HG02759 (cell line): ENCODE data around the gene TLCD3B.

Experiments
- ATAC-seq: cut with Tn5 transposase; IDR thresholded peaks from one replicate; pipeline ENCODE4 v1.9.1; 2021; ENCODE audit warnings: mild to moderate bottlenecking, moderate library complexity; ENCODE audit not compliant: unreplicated experiment

TLCD3B gene

GRCh38 chr16:30006659-30007377 lies 24.3 kb downstream of the TLCD3B start:
- no peak for ATAC-seq

GRCh38 chr16:30006095-30006473 lies 25.0 kb downstream of the TLCD3B start:
- no peak for ATAC-seq

GRCh38 chr16:30005341-30006094 lies 25.6 kb downstream of the TLCD3B start:
- no peak for ATAC-seq

GRCh38 chr16:30004811-30005242 lies 26.2 kb downstream of the TLCD3B start:
- ATAC-seq, result no peak

- no peak for ATAC-seq
Measured at GRCh38 chr16:30004424-30004776, 26.7 kb downstream of the TLCD3B start.

GRCh38 chr16:30003670-30004423 lies 27.2 kb downstream of the TLCD3B start:
- no peak for ATAC-seq

GRCh38 chr16:30002614-30003346 lies 28.3 kb downstream of the TLCD3B start:
- no peak for ATAC-seq

GRCh38 chr16:30000735-30001631 lies 30.1 kb downstream of the TLCD3B start:
- no peak for ATAC-seq

GRCh38 chr16:29999605-30000004 lies 31.5 kb downstream of the TLCD3B start:
- no peak for ATAC-seq

- ATAC-seq, result no peak
Measured at GRCh38 chr16:29996766-29997250, 34.3 kb downstream of the TLCD3B start.

GRCh38 chr16:29995911-29996765 lies 34.9 kb downstream of the TLCD3B start, which contains the start of gene INO80E:
Gene INO80E, plus strand, starts transcription at chr16:29996241. Its CDS starts 70 bp downstream, at chr16:29996311.
- peak; percentile 93 for ATAC-seq

- ATAC-seq, result peak; percentile 62
Measured at GRCh38 chr16:29995324-29995910, 35.7 kb downstream of the TLCD3B start, which contains the start of gene HIRIP3. Gene HIRIP3, minus strand, starts transcription at chr16:29995617. Its CDS starts 12 bp downstream, at chr16:29995605.

- ATAC-seq, result peak; percentile 35
Measured at GRCh38 chr16:29994600-29995323, 36.3 kb downstream of the TLCD3B start.

- ATAC-seq, result no peak
Measured at GRCh38 chr16:29993903-29994599, 37.0 kb downstream of the TLCD3B start.

GRCh38 chr16:29993191-29993902 lies 37.7 kb downstream of the TLCD3B start:
- ATAC-seq, result no peak

GRCh38 chr16:29992344-29992967 lies 38.6 kb downstream of the TLCD3B start:
- ATAC-seq, result no peak
